ENCODE results near the gene DSCAML1.

DNA sequence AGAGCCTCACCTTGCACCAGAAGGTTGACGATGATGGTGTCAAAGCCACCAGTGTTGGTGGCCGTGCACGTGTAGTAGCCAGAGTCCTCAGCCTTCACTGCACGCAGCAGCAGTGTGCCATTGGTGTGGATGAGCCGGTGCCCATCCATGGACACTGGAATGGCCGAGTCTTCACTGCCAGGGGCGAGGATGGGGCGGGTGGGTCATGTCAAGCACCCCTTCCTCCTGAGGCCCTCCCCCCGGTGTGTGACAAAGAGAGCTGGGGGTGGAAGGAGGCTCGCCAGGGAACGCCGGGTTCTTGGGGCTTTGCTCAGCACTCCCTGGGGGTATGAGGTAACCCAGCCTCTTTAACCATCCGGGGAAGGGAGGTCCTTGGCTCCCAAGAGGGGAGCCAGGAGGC, 357.8 kb downstream of the DSCAML1 start:
- TF ChIP-seq, protein P1, sequence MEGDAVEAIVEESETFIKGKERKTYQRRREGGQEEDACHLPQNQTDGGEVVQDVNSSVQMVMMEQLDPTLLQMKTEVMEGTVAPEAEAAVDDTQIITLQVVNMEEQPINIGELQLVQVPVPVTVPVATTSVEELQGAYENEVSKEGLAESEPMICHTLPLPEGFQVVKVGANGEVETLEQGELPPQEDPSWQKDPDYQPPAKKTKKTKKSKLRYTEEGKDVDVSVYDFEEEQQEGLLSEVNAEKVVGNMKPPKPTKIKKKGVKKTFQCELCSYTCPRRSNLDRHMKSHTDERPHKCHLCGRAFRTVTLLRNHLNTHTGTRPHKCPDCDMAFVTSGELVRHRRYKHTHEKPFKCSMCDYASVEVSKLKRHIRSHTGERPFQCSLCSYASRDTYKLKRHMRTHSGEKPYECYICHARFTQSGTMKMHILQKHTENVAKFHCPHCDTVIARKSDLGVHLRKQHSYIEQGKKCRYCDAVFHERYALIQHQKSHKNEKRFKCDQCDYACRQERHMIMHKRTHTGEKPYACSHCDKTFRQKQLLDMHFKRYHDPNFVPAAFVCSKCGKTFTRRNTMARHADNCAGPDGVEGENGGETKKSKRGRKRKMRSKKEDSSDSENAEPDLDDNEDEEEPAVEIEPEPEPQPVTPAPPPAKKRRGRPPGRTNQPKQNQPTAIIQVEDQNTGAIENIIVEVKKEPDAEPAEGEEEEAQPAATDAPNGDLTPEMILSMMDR (IDR thresholded peaks at IDR 0.05), result no peak
- no peak for TF ChIP-seq POLR2A (IDR thresholded peaks at IDR 0.05)
